SK-N-SH (cell line): ENCODE data around the gene IL2RA. TPM values are rescaled to one million over a fixed set of nuclear protein-coding genes. Genes with fewer than 3 reads are reported as not detected.

Experiments used
- CTCF ChIA-PET: fragments of 300-600, 350-600 bp; formaldehyde crosslinking; extraction: SDS; loops from one replicate; lab custom pipeline; 2021; lab: Yijun Ruan, JAX
- POLR2A ChIA-PET: fragments of 350-600 bp; sonication (Branson Sonifier 250); formaldehyde crosslinking; extraction: SDS; loops from one replicate; lab custom pipeline; 2020; ENCODE audit warnings: antibody characterized with exemption, inconsistent platforms; lab: Yijun Ruan, JAX
- DNase-seq: peaks from one replicate; pipeline ENCODE4 v3.0.0; 2012
- H2AFZ ChIP-seq: fragments of 200-600 bp; sonication (generic); 2 replicates; pipeline ENCODE4 v1.8.1; 2016; ENCODE audit warnings: antibody characterized with exemption, mild to moderate bottlenecking, low read depth
- H3F3A ChIP-seq: fragments of 200-600 bp; sonication (generic); replicated peaks from 2 replicates; pipeline ENCODE3; 2016; ENCODE audit warnings: antibody characterized with exemption, mild to moderate bottlenecking; ENCODE audit not compliant: insufficient read depth
- H3K27ac ChIP-seq, 2 experiments: fragments of 200-500 bp in 1 of 2; fragments of 200-600 bp in 1 of 2; sonication (Bioruptor generic) in 1 of 2; sonication (generic), shearing (Covaris generic) in 1 of 2; 2 replicates each; pipeline versions ENCODE4 v1.5.1 to v1.6.1; 2014 to 2016; ENCODE audit warnings: low read depth in 2 of 2, inconsistent platforms in 1 of 2, low read length in 1 of 2, mild to moderate bottlenecking in 1 of 2, mixed read lengths in 1 of 2
- H3K27me3 ChIP-seq: fragments of 200-600 bp; sonication (generic), shearing (Covaris generic); 2 replicates; pipeline ENCODE4 v1.6.1; 2016; ENCODE audit warnings: mixed run types; ENCODE audit not compliant: insufficient read depth
- H3K36me3 ChIP-seq, 2 experiments: fragments of 200-500 bp in 1 of 2; fragments of 200-600 bp in 1 of 2; sonication (Bioruptor generic) in 1 of 2; sonication (generic) in 1 of 2; replicated peaks in 1 of 2; 2 replicates each; pipeline versions ENCODE3 to v1.5.1; 2014 to 2016; ENCODE audit warnings: low read length in 1 of 2, mild to moderate bottlenecking in 1 of 2; ENCODE audit not compliant: insufficient read depth in 2 of 2, control insufficient read depth in 1 of 2
- H3K4me1 ChIP-seq, 2 experiments: fragments of 200-500 bp in 1 of 2; fragments of 200-600 bp in 1 of 2; sonication (Bioruptor generic) in 1 of 2; sonication (generic), shearing (Covaris generic) in 1 of 2; 2 replicates each; pipeline versions ENCODE4 v1.5.1 to v1.6.1; 2014 to 2016; ENCODE audit warnings: low read depth in 1 of 2, low read length in 1 of 2, mixed run types in 1 of 2; ENCODE audit not compliant: insufficient read depth in 2 of 2, control insufficient read depth in 1 of 2
- H3K4me2 ChIP-seq: fragments of 200-600 bp; sonication (generic), shearing (Covaris generic); 2 replicates; pipeline ENCODE4 v1.6.1; 2017; ENCODE audit warnings: mixed run types
- H3K4me3 ChIP-seq, 2 experiments: fragments of 200-500 bp in 1 of 2; fragments of 200-600 bp in 1 of 2; sonication (Bioruptor generic) in 1 of 2; sonication (generic), shearing (Covaris generic) in 1 of 2; 2 replicates each; pipeline versions ENCODE4 v1.5.1 to v1.8.1; 2014 to 2016; ENCODE audit warnings: low read depth in 2 of 2, inconsistent platforms in 1 of 2, low read length in 1 of 2, mild to moderate bottlenecking in 1 of 2, mixed read lengths in 1 of 2, moderate library complexity in 1 of 2
- H3K79me2 ChIP-seq: fragments of 200-600 bp; sonication (generic); 2 replicates; pipeline ENCODE4 v1.8.1; 2017; ENCODE audit warnings: mild to moderate bottlenecking; ENCODE audit not compliant: insufficient read depth
- H3K9ac ChIP-seq: fragments of 200-600 bp; sonication (generic); 2 replicates; pipeline ENCODE4 v1.6.1; 2017; ENCODE audit warnings: mixed run types
- H3K9me2 ChIP-seq: fragments of 200-600 bp; sonication (generic); 2 replicates; pipeline ENCODE4 v1.6.1; 2017; ENCODE audit warnings: mixed run types
- H3K9me3 ChIP-seq: fragments of 200-600 bp; sonication (generic); 2 replicates; pipeline ENCODE4 v1.6.1; 2017; ENCODE audit warnings: mixed run types, mild to moderate bottlenecking, moderate library complexity
- H4K20me1 ChIP-seq: fragments of 200-600 bp; sonication (generic); 2 replicates; pipeline ENCODE4 v1.6.1; 2017; ENCODE audit warnings: mild to moderate bottlenecking, mixed run types; ENCODE audit not compliant: insufficient read depth
- CHD2 ChIP-seq: fragments of 150-350 bp; IDR thresholded peaks from 2 replicates; pipeline ENCODE4 v1.6.1; 2018; ENCODE audit warnings: low read length; ENCODE audit not compliant: partially characterized antibody
- FOSL2 ChIP-seq: IDR thresholded peaks from 2 replicates; pipeline ENCODE4 v1.4.0; 2012; ENCODE audit warnings: low read depth, mild to moderate bottlenecking, moderate library complexity, borderline replicate concordance
- FOXM1 ChIP-seq: IDR thresholded peaks from 2 replicates; pipeline ENCODE4 v1.4.0; 2012; ENCODE audit warnings: low read depth, mild to moderate bottlenecking
- GABPA ChIP-seq: IDR thresholded peaks from 2 replicates; pipeline ENCODE4 v1.4.0; 2012; ENCODE audit warnings: low read depth, mild to moderate bottlenecking
- MEF2A ChIP-seq: IDR thresholded peaks from 2 replicates; pipeline ENCODE4 v1.4.0; 2012; ENCODE audit warnings: low read depth, borderline replicate concordance
- NFIC ChIP-seq: IDR thresholded peaks from 2 replicates; pipeline ENCODE4 v1.4.0; 2012; ENCODE audit warnings: borderline replicate concordance
- NRF1 ChIP-seq: IDR thresholded peaks from 2 replicates; pipeline ENCODE4 v1.6.1; 2012; ENCODE audit warnings: low read depth, mild to moderate bottlenecking, low read length
- POLR2AphosphoS5 ChIP-seq: IDR thresholded peaks from 2 replicates; pipeline ENCODE4 v1.6.1; 2012; ENCODE audit warnings: low read depth, low read length
- RAD21 ChIP-seq: IDR thresholded peaks from 2 replicates; pipeline ENCODE4 v1.6.1; 2012; ENCODE audit warnings: mild to moderate bottlenecking, low read length
- RCOR1 ChIP-seq: fragments of 150-350 bp; IDR thresholded peaks from 2 replicates; pipeline ENCODE4 v1.6.1; 2017; ENCODE audit warnings: antibody characterized with exemption, low read length
- RXRA ChIP-seq: IDR thresholded peaks from 2 replicates; pipeline ENCODE4 v1.4.0; 2012; ENCODE audit warnings: low read depth, mild to moderate bottlenecking, borderline replicate concordance
- TCF12 ChIP-seq: IDR thresholded peaks from 2 replicates; pipeline ENCODE4 v1.4.0; 2012
- TEAD4 ChIP-seq: IDR thresholded peaks from 2 replicates; pipeline ENCODE4 v1.4.0; 2012; ENCODE audit warnings: mild to moderate bottlenecking, borderline replicate concordance; ENCODE audit not compliant: insufficient read depth
- YY1 ChIP-seq: IDR thresholded peaks from 2 replicates; pipeline ENCODE4 v1.4.0; 2012; ENCODE audit warnings: low read depth, mild to moderate bottlenecking
- WGBS: methylation state at CpG from one replicate; pipeline ENCODE4 v1.1.6; 2017; ENCODE audit warnings: low lambda C conversion rate; 5-methylcytosine and 5-hydroxymethylcytosine counted together
- polyA plus RNA-seq, 3 experiments: library from polyadenylated mRNA; depleted of rRNA; stranded (reverse); fragments of >200 nt; gene quantifications; 2 replicates each; pipeline ENCODE4 v1.2.3, GENCODE V29; 2012
- TF ChIP-seq, protein P1 (sequence below): IDR thresholded peaks from 2 replicates; pipeline ENCODE4 v1.4.0; 2012; ENCODE audit warnings: low read depth, borderline replicate concordance
- TF ChIP-seq, protein P2 (sequence below): IDR thresholded peaks from 2 replicates; pipeline ENCODE4 v1.4.0; 2012; ENCODE audit warnings: low read depth
- TF ChIP-seq, protein P3 (sequence below): IDR thresholded peaks from 2 replicates; pipeline ENCODE4; 2012
- TF ChIP-seq, protein P4 (sequence below): IDR thresholded peaks from 2 replicates; pipeline ENCODE4 v1.4.0; 2012; ENCODE audit warnings: low read depth, borderline replicate concordance
- TF ChIP-seq, protein P5 (sequence below): fragments of 150-350 bp; IDR thresholded peaks from 2 replicates; pipeline ENCODE4 v1.6.1; 2017; ENCODE audit warnings: antibody characterized with exemption, low read length, low read depth, borderline replicate concordance
- TF ChIP-seq, protein P6 (sequence below): fragments of 150-350 bp; IDR thresholded peaks from 2 replicates; pipeline ENCODE4 v1.6.1; 2016; ENCODE audit warnings: mild to moderate bottlenecking, low read depth, low read length

Gene IL2RA
- polyA plus RNA-seq, 1 of the 3 experiments (the other 2 are of a cell fraction), result not detected

DNA sequence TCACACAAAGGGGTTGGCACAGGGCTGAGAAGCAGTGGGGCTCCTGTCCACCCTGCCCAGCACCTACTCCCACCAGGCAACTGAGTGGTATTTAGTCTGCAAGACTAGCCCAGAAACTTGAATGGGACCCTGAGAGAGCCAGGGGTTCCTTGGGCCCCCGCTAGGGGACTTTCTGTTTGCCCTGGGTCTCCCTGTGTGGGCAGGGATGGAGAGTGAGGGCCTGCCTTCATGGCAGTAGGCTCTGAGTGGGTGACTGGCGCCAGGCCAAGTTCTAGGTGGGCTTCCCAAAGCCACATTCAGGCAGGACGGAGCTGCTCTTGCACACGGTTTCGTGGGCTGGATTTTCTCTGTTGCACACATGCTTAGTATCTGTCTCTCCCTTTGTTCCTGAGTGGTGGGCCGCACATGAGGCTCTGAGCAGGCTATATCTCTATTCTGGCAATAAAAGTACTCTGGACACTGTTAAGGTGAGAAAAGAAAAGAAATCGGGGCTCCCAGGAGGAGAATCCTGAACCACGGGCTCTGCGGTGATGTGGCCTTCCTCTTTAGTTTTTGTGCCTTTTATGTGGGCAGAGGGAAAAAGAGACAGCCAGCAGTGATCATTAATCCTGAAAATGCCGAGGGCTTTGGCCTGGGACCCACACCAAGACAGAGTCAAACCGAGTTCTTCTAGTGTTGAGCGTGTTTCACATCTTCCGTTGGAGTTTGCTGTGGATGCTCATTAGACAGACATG is 26.9 kb downstream of the IL2RA start:
- TF ChIP-seq FOSL2, result no peak
- TF ChIP-seq RCOR1, result no peak
- TF ChIP-seq, protein P1, sequence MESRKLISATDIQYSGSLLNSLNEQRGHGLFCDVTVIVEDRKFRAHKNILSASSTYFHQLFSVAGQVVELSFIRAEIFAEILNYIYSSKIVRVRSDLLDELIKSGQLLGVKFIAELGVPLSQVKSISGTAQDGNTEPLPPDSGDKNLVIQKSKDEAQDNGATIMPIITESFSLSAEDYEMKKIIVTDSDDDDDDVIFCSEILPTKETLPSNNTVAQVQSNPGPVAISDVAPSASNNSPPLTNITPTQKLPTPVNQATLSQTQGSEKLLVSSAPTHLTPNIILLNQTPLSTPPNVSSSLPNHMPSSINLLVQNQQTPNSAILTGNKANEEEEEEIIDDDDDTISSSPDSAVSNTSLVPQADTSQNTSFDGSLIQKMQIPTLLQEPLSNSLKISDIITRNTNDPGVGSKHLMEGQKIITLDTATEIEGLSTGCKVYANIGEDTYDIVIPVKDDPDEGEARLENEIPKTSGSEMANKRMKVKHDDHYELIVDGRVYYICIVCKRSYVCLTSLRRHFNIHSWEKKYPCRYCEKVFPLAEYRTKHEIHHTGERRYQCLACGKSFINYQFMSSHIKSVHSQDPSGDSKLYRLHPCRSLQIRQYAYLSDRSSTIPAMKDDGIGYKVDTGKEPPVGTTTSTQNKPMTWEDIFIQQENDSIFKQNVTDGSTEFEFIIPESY, result no peak
- TF ChIP-seq, protein P2, sequence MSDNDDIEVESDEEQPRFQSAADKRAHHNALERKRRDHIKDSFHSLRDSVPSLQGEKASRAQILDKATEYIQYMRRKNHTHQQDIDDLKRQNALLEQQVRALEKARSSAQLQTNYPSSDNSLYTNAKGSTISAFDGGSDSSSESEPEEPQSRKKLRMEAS, result no peak
- no peak for TF ChIP-seq TCF12
- TF ChIP-seq, protein P3, sequence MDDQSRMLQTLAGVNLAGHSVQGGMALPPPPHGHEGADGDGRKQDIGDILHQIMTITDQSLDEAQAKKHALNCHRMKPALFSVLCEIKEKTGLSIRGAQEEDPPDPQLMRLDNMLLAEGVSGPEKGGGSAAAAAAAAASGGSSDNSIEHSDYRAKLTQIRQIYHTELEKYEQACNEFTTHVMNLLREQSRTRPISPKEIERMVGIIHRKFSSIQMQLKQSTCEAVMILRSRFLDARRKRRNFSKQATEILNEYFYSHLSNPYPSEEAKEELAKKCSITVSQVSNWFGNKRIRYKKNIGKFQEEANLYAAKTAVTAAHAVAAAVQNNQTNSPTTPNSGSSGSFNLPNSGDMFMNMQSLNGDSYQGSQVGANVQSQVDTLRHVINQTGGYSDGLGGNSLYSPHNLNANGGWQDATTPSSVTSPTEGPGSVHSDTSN, result no peak
- no peak for TF ChIP-seq TEAD4
- TF ChIP-seq, protein P4, sequence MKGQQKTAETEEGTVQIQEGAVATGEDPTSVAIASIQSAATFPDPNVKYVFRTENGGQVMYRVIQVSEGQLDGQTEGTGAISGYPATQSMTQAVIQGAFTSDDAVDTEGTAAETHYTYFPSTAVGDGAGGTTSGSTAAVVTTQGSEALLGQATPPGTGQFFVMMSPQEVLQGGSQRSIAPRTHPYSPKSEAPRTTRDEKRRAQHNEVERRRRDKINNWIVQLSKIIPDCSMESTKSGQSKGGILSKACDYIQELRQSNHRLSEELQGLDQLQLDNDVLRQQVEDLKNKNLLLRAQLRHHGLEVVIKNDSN, result no peak
- TF ChIP-seq CHD2, result no peak
- no peak for TF ChIP-seq RXRA
- no peak for TF ChIP-seq NFIC
- TF ChIP-seq RAD21, result no peak
- TF ChIP-seq, protein P5, sequence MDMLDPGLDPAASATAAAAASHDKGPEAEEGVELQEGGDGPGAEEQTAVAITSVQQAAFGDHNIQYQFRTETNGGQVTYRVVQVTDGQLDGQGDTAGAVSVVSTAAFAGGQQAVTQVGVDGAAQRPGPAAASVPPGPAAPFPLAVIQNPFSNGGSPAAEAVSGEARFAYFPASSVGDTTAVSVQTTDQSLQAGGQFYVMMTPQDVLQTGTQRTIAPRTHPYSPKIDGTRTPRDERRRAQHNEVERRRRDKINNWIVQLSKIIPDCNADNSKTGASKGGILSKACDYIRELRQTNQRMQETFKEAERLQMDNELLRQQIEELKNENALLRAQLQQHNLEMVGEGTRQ, result no peak
- no peak for TF ChIP-seq YY1
- TF ChIP-seq, protein P6, sequence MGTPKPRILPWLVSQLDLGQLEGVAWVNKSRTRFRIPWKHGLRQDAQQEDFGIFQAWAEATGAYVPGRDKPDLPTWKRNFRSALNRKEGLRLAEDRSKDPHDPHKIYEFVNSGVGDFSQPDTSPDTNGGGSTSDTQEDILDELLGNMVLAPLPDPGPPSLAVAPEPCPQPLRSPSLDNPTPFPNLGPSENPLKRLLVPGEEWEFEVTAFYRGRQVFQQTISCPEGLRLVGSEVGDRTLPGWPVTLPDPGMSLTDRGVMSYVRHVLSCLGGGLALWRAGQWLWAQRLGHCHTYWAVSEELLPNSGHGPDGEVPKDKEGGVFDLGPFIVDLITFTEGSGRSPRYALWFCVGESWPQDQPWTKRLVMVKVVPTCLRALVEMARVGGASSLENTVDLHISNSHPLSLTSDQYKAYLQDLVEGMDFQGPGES, result no peak
- no peak for TF ChIP-seq FOXM1
- no peak for TF ChIP-seq GABPA
- no peak for TF ChIP-seq POLR2AphosphoS5
- no peak for TF ChIP-seq NRF1
- TF ChIP-seq MEF2A, result no peak
- TF ChIP-seq, all 33 proteins: peak for 0
- Histone ChIP-seq H4K20me1 (no peaks in the 10 kb centered on the region), H3F3A (no peaks in the 10 kb centered on the region), H3K79me2 (no peaks in the 10 kb centered on the region), H3K27me3 (peaks cover 20% of the 10 kb centered on the region; the same call in 1 of the 2 replicates), H3K4me1 (no peaks in the 10 kb centered on the region), H3K4me2 (no peak overlapping the region), H3K27ac (no peak overlapping the region), H3K9ac (no peak overlapping the region), H3K4me3 (no peak overlapping the region), H3K9me2 (no peaks in the 10 kb centered on the region), H3K9me3 (peaks cover 5% of the 10 kb centered on the region), H2AFZ (no peak overlapping the region), H3K36me3 (no peaks in the 10 kb centered on the region)
- POLR2A ChIA-PET, result no interaction called here
- CTCF ChIA-PET, result interaction anchor here (0.8 to 1.9 kb wide), 2 partner anchors 21 to 51 kb away, joined by 3 to 10 read pairs; no protein-coding TSS in a partner anchor
- WGBS, result 39% methylated on average over 12 of the region's 13 CpGs
- DNase-seq, result no peak
